ENCODE measurements around the gene RSPH4A.

Gene RSPH4A

DNA sequence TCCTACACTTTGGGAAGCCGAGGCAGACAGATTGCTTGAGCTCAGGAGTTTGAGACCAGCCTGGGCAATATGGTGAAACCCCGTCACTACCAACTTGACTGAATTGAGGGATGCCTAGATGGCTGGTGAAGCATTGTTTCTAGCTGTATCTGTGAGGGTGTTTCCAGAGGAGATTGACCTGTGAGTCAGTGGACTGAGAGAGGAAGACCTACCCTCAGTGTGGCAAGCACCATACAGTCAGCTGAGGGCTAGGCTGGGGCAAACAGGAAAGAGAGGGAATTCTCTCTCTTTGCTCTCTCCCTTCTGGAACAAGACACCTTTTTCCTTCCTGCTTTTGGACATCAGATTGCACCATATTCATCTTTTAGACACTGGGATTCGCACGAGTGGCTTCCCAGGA is 56.0 kb downstream of the RSPH4A start:
- Histone ChIP-seq H3K4me1 (ENCODE audit: insufficient read depth, low read length) (no peaks in the 10 kb centered on the region), H3K4me3 (ENCODE audit: low read length) (no peak overlapping the region), H3K27ac (ENCODE audit: low read length) (no peak overlapping the region), H3K36me3 (ENCODE audit: insufficient read depth, low read depth, low read length) (no peaks in the 10 kb centered on the region), H3K27me3 (ENCODE audit: insufficient read depth, low read length) (no peaks in the 10 kb centered on the region), H3K9me3 (ENCODE audit: insufficient read depth, low read depth, low read length) (no peaks in the 10 kb centered on the region), H3K9ac (ENCODE audit: low read depth, low read length) (no peak overlapping the region)

DNA sequence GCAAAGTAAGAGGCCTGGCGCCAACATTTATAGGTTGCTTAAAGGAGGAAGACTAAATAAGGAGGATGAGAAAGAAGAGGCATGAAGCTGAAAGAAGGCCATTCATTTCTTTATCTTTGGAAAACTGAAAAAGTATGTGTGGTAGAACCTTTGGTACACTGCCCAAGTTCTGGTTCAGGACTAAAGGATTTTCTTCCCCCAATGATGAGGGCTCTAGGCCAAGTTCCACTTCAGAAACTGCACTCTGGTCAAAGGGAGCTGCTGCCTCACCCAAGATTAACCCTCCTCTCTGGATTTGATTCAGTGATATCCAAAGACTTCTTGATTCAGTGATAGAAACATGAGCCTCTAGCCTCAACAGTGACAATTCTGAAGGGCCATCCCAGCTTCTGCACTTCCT is 59.7 kb downstream of the RSPH4A start:
- Histone ChIP-seq H3K9me3 (ENCODE audit: insufficient read depth, low read depth, low read length) (no peaks in the 10 kb centered on the region), H3K9ac (ENCODE audit: low read depth, low read length) (no peak overlapping the region), H3K36me3 (ENCODE audit: insufficient read depth, low read depth, low read length) (no peaks in the 10 kb centered on the region), H3K27me3 (ENCODE audit: insufficient read depth, low read length) (no peaks in the 10 kb centered on the region), H3K4me3 (ENCODE audit: low read length) (no peak overlapping the region), H3K4me1 (ENCODE audit: insufficient read depth, low read length) (no peaks in the 10 kb centered on the region), H3K27ac (ENCODE audit: low read length) (no peak overlapping the region)

DNA sequence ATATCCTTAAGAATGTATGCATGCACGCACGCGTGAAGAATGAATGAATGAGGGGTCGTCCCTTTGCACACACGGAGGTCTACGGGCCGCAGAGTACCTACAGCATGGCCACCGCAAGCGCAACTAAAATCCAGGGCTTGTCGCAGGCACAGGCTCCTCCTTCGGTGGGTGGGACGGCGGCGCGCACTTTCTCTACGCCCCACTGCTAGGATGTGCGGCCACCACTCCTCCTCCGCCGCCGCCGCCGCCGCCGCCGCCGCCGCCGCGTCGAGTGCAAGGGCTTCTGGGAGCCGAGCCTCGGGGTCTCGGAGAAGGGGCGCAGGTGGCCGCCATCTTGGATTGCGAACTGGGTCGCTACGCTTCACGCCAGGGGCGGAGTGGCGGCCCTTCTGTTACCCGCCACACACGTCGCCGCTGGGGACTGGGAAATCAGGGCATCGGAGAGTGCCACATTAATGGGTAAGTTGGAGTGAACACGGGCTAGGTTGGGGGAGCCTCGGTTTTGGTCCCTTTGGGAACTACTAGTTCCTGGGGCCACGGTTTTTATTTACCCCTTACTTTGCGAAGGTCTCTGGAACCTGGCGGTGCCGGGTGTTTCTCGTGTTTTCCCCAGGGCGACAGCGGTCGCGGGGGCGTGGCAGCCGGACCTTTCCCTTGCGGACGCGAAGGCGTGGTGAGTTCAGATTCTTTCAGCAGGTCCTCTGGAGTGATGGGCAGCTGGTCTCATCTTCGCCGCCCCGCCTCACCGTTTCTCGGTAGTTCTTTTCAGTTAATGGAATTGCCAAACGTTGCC is 64.8 kb downstream of the RSPH4A start, which contains the start of gene KPNA5:
TSS of gene KPNA5 (plus strand) at position 332 of the 793 bp plus-strand sequence. CDS start at position 456, 124 bp downstream.
- H3K27me3 ChIP-seq (ENCODE audit: insufficient read depth, low read length), result no peaks in the 10 kb centered on the region
- H3K36me3 ChIP-seq (ENCODE audit: insufficient read depth, low read depth, low read length), result peaks cover 10% of the 10 kb centered on the region; the same call in 1 of the 2 replicates
- H3K27ac ChIP-seq (ENCODE audit: low read length), result no peak within 1 kb of the TSS
- H3K9ac ChIP-seq (ENCODE audit: low read depth, low read length), result peak within 1 kb of the TSS; percentile 97
- H3K4me1 ChIP-seq (ENCODE audit: insufficient read depth, low read length), result no peaks in the 10 kb centered on the region; the same call in 1 of the 2 replicates
- H3K9me3 ChIP-seq (ENCODE audit: insufficient read depth, low read depth, low read length), result no peaks in the 10 kb centered on the region
- peak within 1 kb of the TSS; percentile 90 for H3K4me3 ChIP-seq (ENCODE audit: low read length)

DNA sequence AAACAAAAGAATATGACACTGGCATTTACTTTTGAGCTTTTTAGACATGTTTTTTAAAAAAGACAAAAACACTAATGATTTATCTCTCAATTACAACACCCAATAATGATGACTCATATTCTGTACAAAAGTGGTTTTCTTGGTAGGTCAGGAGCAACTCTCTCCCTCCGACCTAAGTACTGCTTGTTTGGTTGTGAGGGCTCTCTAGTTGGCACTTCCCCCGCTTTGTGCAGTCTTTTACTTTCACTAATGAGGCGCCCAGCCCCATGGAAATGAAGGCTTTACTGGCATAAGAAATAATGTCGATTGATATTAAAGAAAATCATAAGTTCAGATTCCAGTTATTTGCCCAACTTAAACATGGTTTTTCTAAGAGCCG is 66.0 kb downstream of the RSPH4A start:
- H3K27me3 ChIP-seq (ENCODE audit: insufficient read depth, low read length), result no peaks in the 10 kb centered on the region
- peaks cover 10% of the 10 kb centered on the region; the same call in 1 of the 2 replicates for H3K36me3 ChIP-seq (ENCODE audit: insufficient read depth, low read depth, low read length)
- no peaks in the 10 kb centered on the region; the same call in 1 of the 2 replicates for H3K4me1 ChIP-seq (ENCODE audit: insufficient read depth, low read length)
- peak overlapping the region; percentile 90 for H3K4me3 ChIP-seq (ENCODE audit: low read length)
- no peaks in the 10 kb centered on the region for H3K9me3 ChIP-seq (ENCODE audit: insufficient read depth, low read depth, low read length)
- H3K9ac ChIP-seq (ENCODE audit: low read depth, low read length), result peak overlapping the region; percentile 71; the same call in 1 of the 2 replicates
- no peak overlapping the region for H3K27ac ChIP-seq (ENCODE audit: low read length)

Measured in iPS-20b (cell line).